Heart right ventricle (tissue), 16 donors: ENCODE data around the gene CHKA. TPM values are rescaled to one million over a fixed set of nuclear protein-coding genes. Genes with fewer than 3 reads are reported as not detected.

Experiments
- ATAC-seq, 8 donors: fragments of 200-7000 bp; cut with Tn5 transposase; one replicate each; pipeline ENCODE4 v1.9.1; 2020; ENCODE audit warnings: mild to moderate bottlenecking in 8 of 8, moderate library complexity in 8 of 8, moderate number of reproducible peaks in 1 of 8
- DNase-seq, 2 donors: peaks; one replicate each; pipeline ENCODE4 v3.0.0-alpha.2; 2020
- H3K27ac ChIP-seq, 10 donors: fragments of 200-600 bp; sonication (generic) in 2 of 10; one replicate each; pipeline versions ENCODE4 v1.5.0 to v1.8.0; 2020 to 2022; ENCODE audit warnings: mild to moderate bottlenecking in 3 of 10
- H3K27me3 ChIP-seq, 7 donors: fragments of 200-600 bp; one replicate each; pipeline ENCODE4 v1.8.0; 2021 to 2022; ENCODE audit warnings: mild to moderate bottlenecking in 2 of 7
- H3K36me3 ChIP-seq, 9 donors: fragments of 200-600 bp; sonication (generic) in 1 of 9; one replicate each; pipeline versions ENCODE4 v1.5.0 to v1.8.0; 2020 to 2022; ENCODE audit warnings: mild to moderate bottlenecking in 2 of 9
- H3K4me1 ChIP-seq, 9 donors: fragments of 200-600 bp; sonication (generic) in 1 of 9; one replicate each; pipeline versions ENCODE4 v1.5.0 to v1.8.0; 2020 to 2022; ENCODE audit warnings: mild to moderate bottlenecking in 4 of 9
- H3K4me3 ChIP-seq, 10 donors: fragments of 200-600 bp; sonication (generic) in 2 of 10; one replicate each; pipeline versions ENCODE4 v1.5.0 to v1.8.0; 2020 to 2022; ENCODE audit warnings: mild to moderate bottlenecking in 7 of 10, moderate library complexity in 2 of 10
- H3K9me3 ChIP-seq, 11 donors: fragments of 200-600 bp in 10 of 11; sonication (generic) in 2 of 11; one replicate each; pipeline versions ENCODE4 v1.5.0 to v1.8.0; 2013 to 2022; ENCODE audit warnings: mild to moderate bottlenecking in 2 of 11, control low read depth in 1 of 11, moderate library complexity in 1 of 11
- WGBS, 2 donors: extraction: QIAGEN DNeasy Blood & Tissue Kit; methylation state at CpG; one replicate each; pipeline ENCODE4 v1.1.7; 2013; ENCODE audit warnings: inconsistent platforms in 1 of 2; 5-methylcytosine and 5-hydroxymethylcytosine counted together
- intact Hi-C, 10 donors: fragments of 100-400 bp; cut with DNase I; formaldehyde crosslinking; loops; one replicate each; pipeline versions ENCODE4 v1.11.1 to v1.14.2; 2022
- polyA plus RNA-seq, 2 donors: library from polyadenylated mRNA; stranded (reverse); fragments of 200-250 nt; gene quantifications; one replicate each; pipeline ENCODE4 v1.2.3, GENCODE V29; 2013
- total RNA-seq, 10 donors: library from RNA; stranded (reverse); fragmentation: NEBNext Ultra II Directional in 3 of 10; extraction: Animal tissue kit (Norgen Biotek cat#: 25700) in 3 of 10; gene quantifications; one replicate each; pipeline versions ENCODE4 v1.2.1 to v1.2.4, GENCODE V29; 2021 to 2023
- TF ChIP-seq, protein P1 (sequence below), 9 donors: fragments of 200-600 bp; sonication (generic) in 2 of 9; IDR thresholded peaks; one replicate each; pipeline versions ENCODE4 v1.5.0 to v1.8.0; 2021 to 2022; ENCODE audit warnings: antibody characterized with exemption in 9 of 9, mild to moderate bottlenecking in 5 of 9, moderate library complexity in 1 of 9
- donor health status: Arrhythmogenic right ventricular cardiomyopathy.
- donor health status: ischemic (EF 13 %, LVEDD 7.1; RV severe dilation, severe dysfunction).
- donor health status: healthy with polysubstance abuse.
- donor health status: DM: no; HTN: yes; CAD: no.
- donor health status: DM: no; HTN: no; CAD: no.
- donor health status: ischemic (EF 25% LVEDD 6.9; RV normal size, moderate dysfunction).
- donor health status: ischemic (EF 25% LVEDD 5.7; RV mildly dilated, moderate dysfunction).
- donor health status: healthy.
- donor health status: DM: yes; HTN: yes; CAD: no.
- donor health status: Ischemic cardiomyopathy.
- donor health status: ischemic (EF 35%, LVEDD 5.7; RV mildly dilated, moderate dysfunction).
- donor health status: nonischemic (EF 11% LVEDD 7.7; RV severe dilation, severe dysfunction).
- donor health status: DM: yes; HTN: yes; CAD: no.
- donor health status: PGD.
- donor health status: ischemic (EF 29% LVEDD 5.4; RV normal size, mild dysfunction).
- donor health status: nonischemic (EF 23%, LVEDD 6.1; RV moderate dilation, normal function).

CHKA gene
- total and polyA plus RNA-seq, 12 donors = 7.0 to 66.1 (median 9.6) TPM

DNA sequence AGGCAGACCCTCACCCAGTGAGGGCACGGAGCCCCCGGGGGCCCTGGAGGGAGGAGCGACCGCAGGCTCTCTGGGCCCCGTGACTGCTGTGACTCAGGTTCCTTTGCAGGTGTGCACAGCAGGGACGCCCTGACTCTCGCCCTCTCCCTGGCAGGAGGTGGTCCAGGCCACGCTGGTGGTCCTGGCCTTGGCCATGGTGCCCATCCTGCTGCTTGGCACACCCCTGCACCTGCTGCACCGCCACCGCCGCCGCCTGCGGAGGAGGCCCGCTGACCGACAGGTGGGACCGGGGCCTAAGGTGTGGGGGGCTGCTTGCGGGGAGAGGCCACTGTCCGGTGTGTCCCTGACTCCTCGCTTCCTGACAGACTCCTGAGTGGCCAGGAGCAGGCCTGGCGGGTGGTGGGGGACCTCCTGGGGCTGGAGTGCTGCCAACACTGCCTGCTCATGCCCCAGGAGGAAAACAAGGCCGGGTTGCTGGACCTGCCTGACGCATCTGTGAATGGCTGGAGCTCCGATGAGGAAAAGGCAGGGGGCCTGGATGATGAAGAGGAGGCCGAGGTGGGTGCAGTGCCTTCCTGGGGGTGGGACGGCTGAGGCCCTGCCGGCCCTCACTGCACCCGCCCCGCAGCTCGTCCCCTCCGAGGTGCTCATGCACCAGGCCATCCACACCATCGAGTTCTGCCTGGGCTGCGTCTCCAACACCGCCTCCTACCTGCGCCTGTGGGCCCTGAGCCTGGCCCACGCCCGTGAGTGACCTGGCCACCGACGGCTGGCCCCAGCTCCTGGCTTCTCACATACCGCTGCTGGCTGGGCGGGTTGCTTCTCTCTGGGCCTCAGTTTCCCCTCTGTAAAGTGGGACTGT is 71.4 kb downstream of the CHKA start:
- DNase-seq (no peak), ATAC-seq (no peak)
- Histone ChIP-seq H3K27ac (no peak overlapping the region), H3K36me3 (peaks cover 0 to 92% (median 7%) of the 10 kb centered on the region in 9 donors), H3K27me3 (no peaks in the 10 kb centered on the region), H3K4me3 (no peak overlapping the region), H3K4me1 (peaks cover 0 to 6% (median 0%) of the 10 kb centered on the region in 9 donors), H3K9me3 (no peaks in the 10 kb centered on the region)
- TF ChIP-seq, protein P1, sequence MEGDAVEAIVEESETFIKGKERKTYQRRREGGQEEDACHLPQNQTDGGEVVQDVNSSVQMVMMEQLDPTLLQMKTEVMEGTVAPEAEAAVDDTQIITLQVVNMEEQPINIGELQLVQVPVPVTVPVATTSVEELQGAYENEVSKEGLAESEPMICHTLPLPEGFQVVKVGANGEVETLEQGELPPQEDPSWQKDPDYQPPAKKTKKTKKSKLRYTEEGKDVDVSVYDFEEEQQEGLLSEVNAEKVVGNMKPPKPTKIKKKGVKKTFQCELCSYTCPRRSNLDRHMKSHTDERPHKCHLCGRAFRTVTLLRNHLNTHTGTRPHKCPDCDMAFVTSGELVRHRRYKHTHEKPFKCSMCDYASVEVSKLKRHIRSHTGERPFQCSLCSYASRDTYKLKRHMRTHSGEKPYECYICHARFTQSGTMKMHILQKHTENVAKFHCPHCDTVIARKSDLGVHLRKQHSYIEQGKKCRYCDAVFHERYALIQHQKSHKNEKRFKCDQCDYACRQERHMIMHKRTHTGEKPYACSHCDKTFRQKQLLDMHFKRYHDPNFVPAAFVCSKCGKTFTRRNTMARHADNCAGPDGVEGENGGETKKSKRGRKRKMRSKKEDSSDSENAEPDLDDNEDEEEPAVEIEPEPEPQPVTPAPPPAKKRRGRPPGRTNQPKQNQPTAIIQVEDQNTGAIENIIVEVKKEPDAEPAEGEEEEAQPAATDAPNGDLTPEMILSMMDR (IDR thresholded peaks at IDR 0.05) = no peak
- intact Hi-C loops = no loop called here
- 89% methylated on average over 40 of the region's 40 CpGs for WGBS, 2 donors

GRCh38 chr11:68048681-68049508 is 72.3 kb downstream of the CHKA start:
- H3K4me3 ChIP-seq = no peak overlapping the region
- H3K27me3 ChIP-seq = no peaks in the 10 kb centered on the region
- ATAC-seq (no peak), DNase-seq (no peak)
- peaks cover 0 to 97% (median 7%) of the 10 kb centered on the region in 9 donors for H3K36me3 ChIP-seq
- TF ChIP-seq, protein P1 (IDR thresholded peaks at IDR 0.05) = no peak
- WGBS, 2 donors = 89 to 93% methylated on average over 35 of the region's 35 CpGs
- intact Hi-C loops = no loop called here
- peaks cover 0 to 6% (median 0%) of the 10 kb centered on the region in 9 donors for H3K4me1 ChIP-seq
- no peak overlapping the region for H3K27ac ChIP-seq
- no peaks in the 10 kb centered on the region for H3K9me3 ChIP-seq

- H3K27ac ChIP-seq = no peak overlapping the region
- H3K4me3 ChIP-seq = no peak overlapping the region
- DNase-seq = no peak
- peaks cover 0 to 6% (median 0%) of the 10 kb centered on the region in 9 donors for H3K4me1 ChIP-seq
- WGBS, 2 donors = 91 to 92% methylated on average over 37 of the region's 37 CpGs
- H3K27me3 ChIP-seq = no peaks in the 10 kb centered on the region
- H3K9me3 ChIP-seq = no peaks in the 10 kb centered on the region
- TF ChIP-seq, protein P1 (IDR thresholded peaks at IDR 0.05) = no peak
- ATAC-seq = no peak
- H3K36me3 ChIP-seq = peaks cover 0 to 100% (median 7%) of the 10 kb centered on the region in 9 donors
- intact Hi-C loops = no loop called here
These were observed 73.5 kb downstream of the CHKA start for GRCh38 chr11:68047437-68048290.
